K562 (cell line): ENCODE measurements around the gene ARHGDIA. TPM values are rescaled to one million over a fixed set of nuclear protein-coding genes. Genes with fewer than 3 reads are reported as not detected.

ENCODE experiments used
- HMG20B ChIP-seq: fragments of 250-450 bp; sonication (Bioruptor Pico); IDR thresholded peaks from 2 replicates; pipeline ENCODE4 v1.5.0; 2021; ENCODE audit warnings: mild to moderate bottlenecking
- HSF4 ChIP-seq: fragments of 250-450 bp; sonication (Bioruptor Pico); IDR thresholded peaks from 2 replicates; pipeline ENCODE4 v2.1.2; 2022; ENCODE audit warnings: mild to moderate bottlenecking, moderate library complexity, borderline replicate concordance
- NONO ChIP-seq, 2 experiments: fragments of 200-400 bp in 1 of 2; fragments of 450-650 bp in 1 of 2; formaldehyde crosslinking in 1 of 2; IDR thresholded peaks; 2 replicates each; pipeline ENCODE4 v1.6.1; 2017; ENCODE audit warnings: low read depth in 2 of 2, mild to moderate bottlenecking in 2 of 2, moderate library complexity in 2 of 2, low read length in 1 of 2
- PML ChIP-seq: IDR thresholded peaks from 2 replicates; pipeline ENCODE4 v1.6.1; 2012; ENCODE audit warnings: low read length, inconsistent platforms
- RAD51 ChIP-seq: fragments of 450-650 bp; IDR thresholded peaks from 2 replicates; pipeline ENCODE4 v1.7.1; 2016; ENCODE audit warnings: low read depth, mild to moderate bottlenecking, borderline replicate concordance
- RREB1 ChIP-seq: fragments of 250-450 bp; sonication (Bioruptor Pico); IDR thresholded peaks from 2 replicates; pipeline ENCODE4 v1.4.0; 2020
- SAFB ChIP-seq: fragments of 200-400 bp; formaldehyde crosslinking; IDR thresholded peaks from 2 replicates; pipeline ENCODE4 v1.6.1; 2017; ENCODE audit warnings: low read depth, low read length, borderline replicate concordance
- ZBTB17 ChIP-seq: fragments of 450-650 bp; formaldehyde crosslinking; IDR thresholded peaks from 2 replicates; pipeline ENCODE4 v1.4.0; 2020; ENCODE audit warnings: mild to moderate bottlenecking
- polyA plus RNA-seq, 8 experiments: library from polyadenylated mRNA; depleted of rRNA in 4 of 8; stranded (reverse) in 5 of 8; unstranded in 3 of 8; fragments of >200 nt; fragmentation: Nextera tagmentation in 2 of 8; fragmentation: Illumina TruSeq in 1 of 8; extraction: Ambion mirVana in 2 of 8; extraction: Trizol in 1 of 8; gene quantifications; 2 replicates each; pipeline versions ENCODE4 v1.2.1 to v1.2.3, GENCODE V29; 2011 to 2014; ENCODE audit warnings: inconsistent platforms in 1 of 8, missing spikeins in 1 of 8
- total RNA-seq, 7 experiments: library from RNA; depleted of rRNA in 6 of 7; stranded (reverse); fragments of >200 nt in 6 of 7; fragmentation: Illumina TruSeq in 2 of 7; extraction: Trizol in 2 of 7; gene quantifications; 2 replicates each; pipeline versions ENCODE4 v1.2.1 to v1.2.3, GENCODE V29; 2011 to 2021; ENCODE audit warnings: low replicate concordance in 1 of 7
- TF ChIP-seq, protein P1 (sequence below): fragments of 450-650 bp; IDR thresholded peaks from 2 replicates; pipeline ENCODE4 v1.6.1; 2016; ENCODE audit warnings: low read depth
- TF ChIP-seq, protein P2 (sequence below): fragments of 250-450 bp; sonication (Bioruptor Pico); IDR thresholded peaks from 2 replicates; pipeline ENCODE4 v1.4.0; 2020; ENCODE audit warnings: mild to moderate bottlenecking

The ARHGDIA gene
- total and polyA plus RNA-seq, 9 of the 15 experiments (the other 6 are each of a cell fraction or from before 2014, with no cell fraction given): 9.6 to 340 (median 97.6) TPM

GRCh38 chr17:81831563-81831956 is 39.6 kb downstream of the ARHGDIA start (continued):
- TF ChIP-seq, protein P1, sequence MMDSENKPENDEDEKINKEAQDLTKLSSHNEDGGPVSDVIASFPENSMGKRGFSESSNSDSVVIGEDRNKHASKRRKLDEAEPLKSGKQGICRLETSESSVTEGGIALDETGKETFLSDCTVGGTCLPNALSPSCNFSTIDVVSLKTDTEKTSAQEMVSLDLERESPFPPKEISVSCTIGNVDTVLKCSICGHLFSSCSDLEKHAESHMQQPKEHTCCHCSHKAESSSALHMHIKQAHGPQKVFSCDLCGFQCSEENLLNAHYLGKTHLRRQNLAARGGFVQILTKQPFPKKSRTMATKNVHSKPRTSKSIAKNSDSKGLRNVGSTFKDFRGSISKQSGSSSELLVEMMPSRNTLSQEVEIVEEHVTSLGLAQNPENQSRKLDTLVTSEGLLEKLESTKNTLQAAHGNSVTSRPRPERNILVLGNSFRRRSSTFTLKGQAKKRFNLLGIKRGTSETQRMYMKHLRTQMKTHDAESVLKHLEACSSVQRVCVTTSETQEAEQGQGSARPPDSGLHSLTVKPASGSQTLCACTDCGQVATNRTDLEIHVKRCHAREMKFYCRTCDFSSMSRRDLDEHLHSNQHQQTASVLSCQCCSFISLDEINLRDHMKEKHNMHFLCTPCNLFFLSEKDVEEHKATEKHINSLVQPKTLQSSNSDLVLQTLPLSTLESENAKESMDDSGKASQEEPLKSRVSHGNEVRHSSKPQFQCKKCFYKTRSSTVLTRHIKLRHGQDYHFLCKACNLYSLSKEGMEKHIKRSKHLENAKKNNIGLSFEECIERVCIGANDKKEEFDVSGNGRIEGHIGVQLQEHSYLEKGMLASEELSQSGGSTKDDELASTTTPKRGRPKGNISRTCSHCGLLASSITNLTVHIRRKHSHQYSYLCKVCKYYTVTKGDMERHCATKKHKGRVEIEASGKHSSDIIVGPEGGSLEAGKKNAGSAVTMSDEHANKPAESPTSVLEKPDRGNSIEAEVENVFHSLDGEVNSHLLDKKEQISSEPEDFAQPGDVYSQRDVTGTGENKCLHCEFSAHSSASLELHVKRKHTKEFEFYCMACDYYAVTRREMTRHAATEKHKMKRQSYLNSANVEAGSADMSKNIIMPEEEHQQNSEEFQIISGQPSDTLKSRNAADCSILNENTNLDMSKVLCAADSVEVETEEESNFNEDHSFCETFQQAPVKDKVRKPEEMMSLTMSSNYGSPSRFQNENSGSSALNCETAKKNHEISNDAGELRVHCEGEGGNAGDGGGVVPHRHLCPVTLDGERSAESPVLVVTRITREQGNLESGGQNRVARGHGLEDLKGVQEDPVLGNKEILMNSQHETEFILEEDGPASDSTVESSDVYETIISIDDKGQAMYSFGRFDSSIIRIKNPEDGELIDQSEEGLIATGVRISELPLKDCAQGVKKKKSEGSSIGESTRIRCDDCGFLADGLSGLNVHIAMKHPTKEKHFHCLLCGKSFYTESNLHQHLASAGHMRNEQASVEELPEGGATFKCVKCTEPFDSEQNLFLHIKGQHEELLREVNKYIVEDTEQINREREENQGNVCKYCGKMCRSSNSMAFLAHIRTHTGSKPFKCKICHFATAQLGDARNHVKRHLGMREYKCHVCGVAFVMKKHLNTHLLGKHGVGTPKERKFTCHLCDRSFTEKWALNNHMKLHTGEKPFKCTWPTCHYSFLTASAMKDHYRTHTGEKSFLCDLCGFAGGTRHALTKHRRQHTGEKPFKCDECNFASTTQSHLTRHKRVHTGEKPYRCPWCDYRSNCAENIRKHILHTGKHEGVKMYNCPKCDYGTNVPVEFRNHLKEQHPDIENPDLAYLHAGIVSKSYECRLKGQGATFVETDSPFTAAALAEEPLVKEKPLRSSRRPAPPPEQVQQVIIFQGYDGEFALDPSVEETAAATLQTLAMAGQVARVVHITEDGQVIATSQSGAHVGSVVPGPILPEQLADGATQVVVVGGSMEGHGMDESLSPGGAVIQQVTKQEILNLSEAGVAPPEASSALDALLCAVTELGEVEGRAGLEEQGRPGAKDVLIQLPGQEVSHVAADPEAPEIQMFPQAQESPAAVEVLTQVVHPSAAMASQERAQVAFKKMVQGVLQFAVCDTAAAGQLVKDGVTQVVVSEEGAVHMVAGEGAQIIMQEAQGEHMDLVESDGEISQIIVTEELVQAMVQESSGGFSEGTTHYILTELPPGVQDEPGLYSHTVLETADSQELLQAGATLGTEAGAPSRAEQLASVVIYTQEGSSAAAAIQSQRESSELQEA: no peak
- TF ChIP-seq PML (no peak), HMG20B (CRISPR knock-in tag) (no peak), RAD51 (no peak), NONO (IDR thresholded peaks at IDR 0.05; ENCODE audit: low read depth in 2 of 2, low read length in 1 of 2) (no peak), SAFB (no peak), ZBTB17 (no peak), HSF4 (CRISPR knock-in tag) (no peak), RREB1 (CRISPR knock-in tag) (no peak)
- TF ChIP-seq, protein P2, sequence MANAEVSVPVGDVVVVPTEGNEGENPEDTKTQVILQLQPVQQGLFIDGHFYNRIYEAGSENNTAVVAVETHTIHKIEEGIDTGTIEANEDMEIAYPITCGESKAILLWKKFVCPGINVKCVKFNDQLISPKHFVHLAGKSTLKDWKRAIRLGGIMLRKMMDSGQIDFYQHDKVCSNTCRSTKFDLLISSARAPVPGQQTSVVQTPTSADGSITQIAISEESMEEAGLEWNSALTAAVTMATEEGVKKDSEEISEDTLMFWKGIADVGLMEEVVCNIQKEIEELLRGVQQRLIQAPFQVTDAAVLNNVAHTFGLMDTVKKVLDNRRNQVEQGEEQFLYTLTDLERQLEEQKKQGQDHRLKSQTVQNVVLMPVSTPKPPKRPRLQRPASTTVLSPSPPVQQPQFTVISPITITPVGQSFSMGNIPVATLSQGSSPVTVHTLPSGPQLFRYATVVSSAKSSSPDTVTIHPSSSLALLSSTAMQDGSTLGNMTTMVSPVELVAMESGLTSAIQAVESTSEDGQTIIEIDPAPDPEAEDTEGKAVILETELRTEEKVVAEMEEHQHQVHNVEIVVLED (CRISPR knock-in tag): no peak
